NCI-H1105 treated with DMSO at 0.1 percent for 48 hours (cell line): Measurements from ENCODE around the gene BUD23.
"Not testable (repeated sequence)": the region's sequence is repeated elsewhere in the genome, so short reads cannot be mapped to it uniquely, and the experiment has no call there.

ENCODE experiments used
- DNase-seq: peaks from one replicate; lab custom pipeline; 2025; lab: John Stamatoyannopoulos, UW

The BUD23 gene

GRCh38 chr7:73668103-73668885 is 15.1 kb upstream of the BUD23 start:
- DNase-seq: peak; percentile 5

GRCh38 chr7:73668886-73669230 is 14.5 kb upstream of the BUD23 start:
- DNase-seq: no peak

GRCh38 chr7:73669288-73669701 is 14.1 kb upstream of the BUD23 start:
- no peak for DNase-seq

GRCh38 chr7:73669858-73670385 is 13.5 kb upstream of the BUD23 start:
- no peak for DNase-seq

- DNase-seq: no peak
Observed at GRCh38 chr7:73671322-73671661, 12.1 kb upstream of the BUD23 start.

- no peak for DNase-seq
Observed at GRCh38 chr7:73671857-73672445, 11.4 kb upstream of the BUD23 start.

- no peak for DNase-seq
Observed at GRCh38 chr7:73674468-73675124, 8.8 kb upstream of the BUD23 start.

GRCh38 chr7:73676062-73676461 is 7.3 kb upstream of the BUD23 start:
- DNase-seq: not testable (repeated sequence)

- no peak for DNase-seq
Observed at GRCh38 chr7:73678862-73679261, 4.5 kb upstream of the BUD23 start.

- no peak for DNase-seq
Observed at GRCh38 chr7:73679709-73680108, 3.7 kb upstream of the BUD23 start.

- no peak for DNase-seq
Observed at GRCh38 chr7:73680501-73680900, 2.9 kb upstream of the BUD23 start.

GRCh38 chr7:73681031-73681430 is 2.4 kb upstream of the BUD23 start:
- no peak for DNase-seq

GRCh38 chr7:73682745-73683055 is 697 bp upstream of the BUD23 start:
- no peak for DNase-seq

GRCh38 chr7:73683788-73684693 is 644 bp downstream of the BUD23 start:
- peak; percentile 11 for DNase-seq

GRCh38 chr7:73685311-73685710 is 1.9 kb downstream of the BUD23 start:
- no peak for DNase-seq

- no peak for DNase-seq
Observed at GRCh38 chr7:73688288-73688687, 4.9 kb downstream of the BUD23 start.

GRCh38 chr7:73690646-73691045 is 7.2 kb downstream of the BUD23 start:
- no peak for DNase-seq

- DNase-seq: no peak
Observed at GRCh38 chr7:73696372-73696771, 13.0 kb downstream of the BUD23 start.

GRCh38 chr7:73698410-73698809 is 15.0 kb downstream of the BUD23 start:
- DNase-seq: no peak

- DNase-seq: no peak
Observed at GRCh38 chr7:73699370-73700068, 16.1 kb downstream of the BUD23 start.

- DNase-seq: no peak
Observed at GRCh38 chr7:73700069-73700423, 16.6 kb downstream of the BUD23 start.
